ENCODE measurements around the gene LFNG.

The LFNG gene

GRCh38 chr7:2519119-2519930 is at the start of gene LFNG:
TSS of gene LFNG (plus strand) at chr7:2519774. CDS start at chr7:2519862, 88 bp downstream.
- peak; percentile 88 to 94 for DNase-seq

- no peak for DNase-seq
These were observed 49.2 kb upstream of the LFNG start for GRCh38 chr7:2470204-2471021.

GRCh38 chr7:2471022-2471329 is 48.6 kb upstream of the LFNG start:
- no peak for DNase-seq

- DNase-seq = no peak
These were observed 48.2 kb upstream of the LFNG start for GRCh38 chr7:2471396-2471795.

GRCh38 chr7:2472739-2473138 is 46.8 kb upstream of the LFNG start:
- no peak for DNase-seq

- DNase-seq = no peak
These were observed 45.9 kb upstream of the LFNG start for GRCh38 chr7:2473496-2474180.

GRCh38 chr7:2474224-2474623 is 45.4 kb upstream of the LFNG start:
- DNase-seq = no peak

- DNase-seq = no peak
These were observed 44.5 kb upstream of the LFNG start for GRCh38 chr7:2474813-2475677.

- DNase-seq = no peak
These were observed 43.9 kb upstream of the LFNG start for GRCh38 chr7:2475678-2476015.

GRCh38 chr7:2476298-2476697 is 43.3 kb upstream of the LFNG start, which contains the start of gene GRIFIN:
TSS of gene GRIFIN (minus strand) at chr7:2476398. CDS start at chr7:2476383, 15 bp downstream.
- DNase-seq = no peak

- DNase-seq = no peak
These were observed 42.7 kb upstream of the LFNG start for GRCh38 chr7:2476776-2477446.

- peak; percentile 60 to 65 for DNase-seq
These were observed 41.9 kb upstream of the LFNG start for GRCh38 chr7:2477447-2478398.

GRCh38 chr7:2478399-2478785 is 41.2 kb upstream of the LFNG start:
- DNase-seq = peak; percentile 25 to 42

- DNase-seq = no peak
These were observed 40.8 kb upstream of the LFNG start for GRCh38 chr7:2478800-2479199.

GRCh38 chr7:2479276-2480069 is 40.1 kb upstream of the LFNG start:
- DNase-seq = no peak

- no peak for DNase-seq
These were observed 39.5 kb upstream of the LFNG start for GRCh38 chr7:2480070-2480408.

- no peak for DNase-seq
These were observed 38.4 kb upstream of the LFNG start for GRCh38 chr7:2481195-2481594.

- DNase-seq = no peak
These were observed 36.7 kb upstream of the LFNG start for GRCh38 chr7:2482725-2483451.

GRCh38 chr7:2483494-2483893 is 36.1 kb upstream of the LFNG start:
- DNase-seq = no peak
